Measurements from ENCODE around the gene PTPRT. TPM values are rescaled to one million over a fixed set of nuclear protein-coding genes. Genes with fewer than 3 reads are reported as not detected.
"Not testable (repeated sequence)": the region's sequence is repeated elsewhere in the genome, so short reads cannot be mapped to it uniquely, and the experiment has no call there.

PTPRT gene
- total RNA-seq, 4 donors from 2014 or later = under 0.01 to 0.64 (median 0.40) TPM

DNA sequence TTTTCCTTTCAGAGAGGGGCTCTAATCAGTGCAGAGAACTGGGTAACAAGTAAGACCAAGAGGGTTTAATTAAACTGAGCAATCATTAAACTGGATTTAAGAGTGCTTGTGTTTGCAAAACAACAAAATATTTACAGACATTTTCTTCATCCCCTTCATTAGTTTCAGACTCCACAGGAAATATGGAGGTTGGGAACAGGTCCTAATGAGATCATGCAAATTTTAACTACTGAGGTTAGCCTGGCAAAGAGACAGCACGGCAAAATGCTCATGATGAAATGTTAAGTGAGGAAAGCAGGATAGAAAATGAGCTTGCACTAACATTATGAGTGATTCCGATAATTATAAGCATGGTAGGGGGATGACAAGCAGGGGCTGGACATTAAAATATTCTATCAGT lies 268.9 kb downstream of the PTPRT start:
- H3K27me3 ChIP-seq = no peaks in the 10 kb centered on the region
- H3K4me1 ChIP-seq = no peaks in the 10 kb centered on the region
- no peaks in the 10 kb centered on the region for H3K36me3 ChIP-seq
- TF ChIP-seq EP300 (IDR thresholded peaks at IDR 0.05; ENCODE audit: low read depth) = no peak
- TF ChIP-seq POLR2AphosphoS5 (IDR thresholded peaks at IDR 0.05) = no peak
- TF ChIP-seq POLR2A (IDR thresholded peaks at IDR 0.05) = no peak
- intact Hi-C loops (cut with DNase I; ENCODE audit: low total_unique reads) = no loop called here
- H3K4me3 ChIP-seq = no peak overlapping the region
- in situ Hi-C loops (cut with MboI; ENCODE audit: low pct_ligation_motif_present in 1 of 4, low pct_unique_long_range_greater_than_20kb in 1 of 4, low sequenced_read_pairs in 3 of 4) = no loop called here
- no peak for DNase-seq
- no peaks in the 10 kb centered on the region for H3K9me3 ChIP-seq
- WGBS, 2 donors (ENCODE audit: low coverage in 1 of 2) = 77 to 93% methylated on average over 2 of the region's 2 CpGs
- H3K27ac ChIP-seq = no peak overlapping the region

- in situ Hi-C loops (cut with MboI; ENCODE audit: low pct_ligation_motif_present in 1 of 4, low pct_unique_long_range_greater_than_20kb in 1 of 4, low sequenced_read_pairs in 3 of 4) (no loop called here), intact Hi-C loops (cut with DNase I; ENCODE audit: low total_unique reads) (no loop called here)
- H3K4me1 ChIP-seq = no peaks in the 10 kb centered on the region
- DNase-seq = no peak
- no peak overlapping the region for H3K27ac ChIP-seq
- 29 to 57% methylated on average over 2 of the region's 2 CpGs for WGBS, 2 donors (ENCODE audit: low coverage in 1 of 2)
- no peaks in the 10 kb centered on the region for H3K9me3 ChIP-seq
- no peaks in the 10 kb centered on the region for H3K27me3 ChIP-seq
- no peak overlapping the region for H3K4me3 ChIP-seq
- no peak for TF ChIP-seq POLR2AphosphoS5 (IDR thresholded peaks at IDR 0.05)
- TF ChIP-seq CTCF (IDR thresholded peaks at IDR 0.05) = no peak
- TF ChIP-seq EP300 (IDR thresholded peaks at IDR 0.05; ENCODE audit: low read depth) = no peak
- no peaks in the 10 kb centered on the region for H3K36me3 ChIP-seq
Observed at GRCh38 chr20:42919316-42919715, 270.4 kb downstream of the PTPRT start.

GRCh38 chr20:42915081-42915480 lies 274.6 kb downstream of the PTPRT start:
- in situ Hi-C loops (cut with MboI; ENCODE audit: low pct_ligation_motif_present in 1 of 4, low pct_unique_long_range_greater_than_20kb in 1 of 4, low sequenced_read_pairs in 3 of 4) = no loop called here
- Histone ChIP-seq H3K27ac (no peak overlapping the region), H3K27me3 (no peaks in the 10 kb centered on the region), H3K4me3 (no peak overlapping the region), H3K36me3 (no peaks in the 10 kb centered on the region), H3K4me1 (no peaks in the 10 kb centered on the region), H3K9me3 (no peaks in the 10 kb centered on the region)
- 75 to 76% methylated on average over 2 to 8 of the region's 8 CpGs for WGBS, 2 donors (ENCODE audit: low coverage in 1 of 2)
- TF ChIP-seq POLR2A (IDR thresholded peaks at IDR 0.05) (no peak), EP300 (IDR thresholded peaks at IDR 0.05; ENCODE audit: low read depth) (no peak), CTCF (IDR thresholded peaks at IDR 0.05) (no peak), POLR2AphosphoS5 (IDR thresholded peaks at IDR 0.05) (no peak)
- intact Hi-C loops (cut with DNase I; ENCODE audit: low total_unique reads) = no loop called here
- DNase-seq = no peak

GRCh38 chr20:42914302-42914701 lies 275.4 kb downstream of the PTPRT start:
- H3K9me3 ChIP-seq = no peaks in the 10 kb centered on the region
- intact Hi-C loops (cut with DNase I; ENCODE audit: low total_unique reads) = no loop called here
- 20 to 48% methylated on average over 1 to 5 of the region's 5 CpGs for WGBS, 2 donors (ENCODE audit: low coverage in 1 of 2)

GRCh38 chr20:42910808-42911207 lies 278.9 kb downstream of the PTPRT start:
- H3K4me1 ChIP-seq; intact Hi-C loops (cut with DNase I; ENCODE audit: low total_unique reads); DNase-seq; H3K36me3 ChIP-seq; H3K4me3 ChIP-seq; in situ Hi-C loops (cut with MboI; ENCODE audit: low pct_ligation_motif_present in 1 of 4, low pct_unique_long_range_greater_than_20kb in 1 of 4, low sequenced_read_pairs in 3 of 4); H3K27me3 ChIP-seq; H3K9me3 ChIP-seq; H3K27ac ChIP-seq: not testable (repeated sequence)
- WGBS, 2 donors (ENCODE audit: low coverage in 1 of 2) = 37 to 41% methylated on average over 2 of the region's 2 CpGs

More at GRCh38 chr20:42914302-42914701, 275.4 kb downstream of the PTPRT start:
- Histone ChIP-seq H3K27ac (no peak overlapping the region), H3K27me3 (no peaks in the 10 kb centered on the region), H3K4me3 (no peak overlapping the region), H3K36me3 (no peaks in the 10 kb centered on the region), H3K4me1 (no peaks in the 10 kb centered on the region)
- TF ChIP-seq POLR2A (IDR thresholded peaks at IDR 0.05) = no peak
- in situ Hi-C loops (cut with MboI; ENCODE audit: low pct_ligation_motif_present in 1 of 4, low pct_unique_long_range_greater_than_20kb in 1 of 4, low sequenced_read_pairs in 3 of 4) = no loop called here
- no peak for DNase-seq

GRCh38 chr20:42907730-42908129 lies 282.0 kb downstream of the PTPRT start:
- H3K4me3 ChIP-seq = no peak overlapping the region

More at GRCh38 chr20:42907730-42908129, 282.0 kb downstream of the PTPRT start:
- no peak for TF ChIP-seq POLR2AphosphoS5 (IDR thresholded peaks at IDR 0.05)
- TF ChIP-seq CTCF (IDR thresholded peaks at IDR 0.05) = no peak
- no peak for TF ChIP-seq POLR2A (IDR thresholded peaks at IDR 0.05)
- no peak for TF ChIP-seq EP300 (IDR thresholded peaks at IDR 0.05; ENCODE audit: low read depth)
- Histone ChIP-seq H3K27me3 (no peaks in the 10 kb centered on the region), H3K4me1 (no peaks in the 10 kb centered on the region), H3K27ac (no peak overlapping the region), H3K36me3 (no peaks in the 10 kb centered on the region), H3K9me3 (no peaks in the 10 kb centered on the region)
- in situ Hi-C loops (cut with MboI; ENCODE audit: low pct_ligation_motif_present in 1 of 4, low pct_unique_long_range_greater_than_20kb in 1 of 4, low sequenced_read_pairs in 3 of 4) = no loop called here
- no peak for DNase-seq
- intact Hi-C loops (cut with DNase I; ENCODE audit: low total_unique reads) = no loop called here
- WGBS, 2 donors (ENCODE audit: low coverage in 1 of 2) = 87 to 100% methylated on average over 1 to 3 of the region's 3 CpGs

Data from transverse colon (tissue), 4 donors.